Ovary (tissue), 3 donors: Measurements from ENCODE around the gene IPO7.

Experiments
- EP300 ChIP-seq: sonication (generic); formaldehyde crosslinking; IDR thresholded peaks from one replicate; pipeline ENCODE4 v1.6.1; 2017; ENCODE audit warnings: antibody characterized with exemption
- POLR2A ChIP-seq: fragments of 450-650 bp; IDR thresholded peaks from one replicate; pipeline ENCODE4 v1.6.1; 2017; ENCODE audit warnings: antibody characterized with exemption, mild to moderate bottlenecking, moderate library complexity
- TF ChIP-seq, protein P1 (sequence below), 3 donors: fragments of 450-650 bp in 2 of 3; fragments of 200-600 bp in 1 of 3; IDR thresholded peaks; one replicate each; pipeline versions ENCODE4 v1.5.1 to v1.8.0; 2016 to 2022; ENCODE audit warnings: antibody characterized with exemption in 3 of 3, mild to moderate bottlenecking in 1 of 3
- donor health status: DM: no; HTN: no; CAD: no.

DNA sequence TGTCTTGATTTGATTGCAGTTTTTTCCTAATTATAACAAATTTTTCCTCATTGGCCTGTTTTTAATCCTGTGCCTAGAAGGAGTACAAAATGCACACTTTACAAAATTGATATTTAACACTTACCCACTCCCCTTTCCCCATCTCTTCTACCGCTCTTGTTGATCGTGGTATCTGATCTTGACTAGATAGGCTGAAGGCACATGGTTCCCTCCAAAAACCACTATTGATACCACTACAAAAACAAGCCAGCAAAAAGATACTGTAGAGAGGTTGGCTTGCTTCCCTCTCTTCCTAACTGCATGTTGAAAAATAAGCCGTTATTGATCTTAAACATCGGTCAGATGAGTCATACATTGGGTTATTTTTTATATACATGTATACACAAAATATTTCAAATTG, 61.8 kb downstream of the IPO7 start:
- TF ChIP-seq EP300 (no peak), POLR2A (no peak)
- TF ChIP-seq, protein P1, sequence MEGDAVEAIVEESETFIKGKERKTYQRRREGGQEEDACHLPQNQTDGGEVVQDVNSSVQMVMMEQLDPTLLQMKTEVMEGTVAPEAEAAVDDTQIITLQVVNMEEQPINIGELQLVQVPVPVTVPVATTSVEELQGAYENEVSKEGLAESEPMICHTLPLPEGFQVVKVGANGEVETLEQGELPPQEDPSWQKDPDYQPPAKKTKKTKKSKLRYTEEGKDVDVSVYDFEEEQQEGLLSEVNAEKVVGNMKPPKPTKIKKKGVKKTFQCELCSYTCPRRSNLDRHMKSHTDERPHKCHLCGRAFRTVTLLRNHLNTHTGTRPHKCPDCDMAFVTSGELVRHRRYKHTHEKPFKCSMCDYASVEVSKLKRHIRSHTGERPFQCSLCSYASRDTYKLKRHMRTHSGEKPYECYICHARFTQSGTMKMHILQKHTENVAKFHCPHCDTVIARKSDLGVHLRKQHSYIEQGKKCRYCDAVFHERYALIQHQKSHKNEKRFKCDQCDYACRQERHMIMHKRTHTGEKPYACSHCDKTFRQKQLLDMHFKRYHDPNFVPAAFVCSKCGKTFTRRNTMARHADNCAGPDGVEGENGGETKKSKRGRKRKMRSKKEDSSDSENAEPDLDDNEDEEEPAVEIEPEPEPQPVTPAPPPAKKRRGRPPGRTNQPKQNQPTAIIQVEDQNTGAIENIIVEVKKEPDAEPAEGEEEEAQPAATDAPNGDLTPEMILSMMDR (IDR thresholded peaks at IDR 0.05) = no peak
